Myocyte (in vitro differentiated cells): ENCODE measurements around the gene CDKL1. TPM values are rescaled to one million over a fixed set of nuclear protein-coding genes. Genes with fewer than 3 reads are reported as not detected.
"Not testable (repeated sequence)": the region's sequence is repeated elsewhere in the genome, so short reads cannot be mapped to it uniquely, and the experiment has no call there.

Experiments
- DNase-seq: peaks from one replicate; pipeline ENCODE4 v3.0.0-alpha.2; 2012; ENCODE audit warnings: low read depth
- total RNA-seq: library from RNA; depleted of rRNA; stranded (reverse); fragments of >200 nt; gene quantifications from 2 replicates; pipeline ENCODE4 v1.2.3, GENCODE V29; 2014

Gene CDKL1
- total RNA-seq, 1 donor from 2014 or later, result 2.6 TPM

DNA sequence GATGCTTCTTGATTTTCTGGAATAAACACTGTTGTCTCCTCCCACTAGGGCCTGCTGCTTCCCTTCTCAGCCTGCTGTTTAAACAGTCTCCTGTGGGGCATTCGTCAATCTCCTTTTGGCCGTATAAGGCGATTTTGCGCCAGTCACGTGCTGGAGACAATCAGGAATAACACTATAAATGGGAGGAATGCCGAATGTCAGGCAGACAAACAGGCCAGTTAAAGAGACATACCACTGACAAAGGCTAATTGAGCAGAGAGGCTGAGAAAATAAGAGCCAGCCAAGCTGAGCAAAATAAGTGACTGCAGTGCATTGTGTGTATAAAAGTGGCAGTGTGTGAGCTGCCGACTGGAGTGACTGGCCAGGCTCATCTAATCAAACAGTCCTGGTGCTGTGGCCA is 61.3 kb downstream of the CDKL1 start:
- peak; percentile 44 for DNase-seq

DNA sequence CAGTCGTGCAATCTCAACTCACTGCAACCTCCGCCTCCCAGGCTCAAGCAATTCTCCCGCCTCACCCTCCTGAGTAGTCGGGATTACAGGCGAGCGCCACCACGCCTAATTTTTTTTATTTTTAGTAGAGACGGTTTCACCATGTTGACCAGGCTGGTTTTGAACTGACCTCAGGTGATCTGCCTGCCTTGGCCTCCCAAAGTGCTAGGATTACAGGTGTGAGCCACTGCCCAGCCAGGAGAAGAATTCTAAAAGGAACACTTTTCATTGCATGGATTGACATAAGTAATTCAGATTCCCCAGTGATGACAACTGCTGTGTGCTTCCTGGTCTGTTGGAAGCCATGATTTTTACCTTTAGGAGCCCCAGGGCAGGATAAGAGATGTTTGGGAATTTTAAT is 62.5 kb downstream of the CDKL1 start:
- DNase-seq, result no peak

DNA sequence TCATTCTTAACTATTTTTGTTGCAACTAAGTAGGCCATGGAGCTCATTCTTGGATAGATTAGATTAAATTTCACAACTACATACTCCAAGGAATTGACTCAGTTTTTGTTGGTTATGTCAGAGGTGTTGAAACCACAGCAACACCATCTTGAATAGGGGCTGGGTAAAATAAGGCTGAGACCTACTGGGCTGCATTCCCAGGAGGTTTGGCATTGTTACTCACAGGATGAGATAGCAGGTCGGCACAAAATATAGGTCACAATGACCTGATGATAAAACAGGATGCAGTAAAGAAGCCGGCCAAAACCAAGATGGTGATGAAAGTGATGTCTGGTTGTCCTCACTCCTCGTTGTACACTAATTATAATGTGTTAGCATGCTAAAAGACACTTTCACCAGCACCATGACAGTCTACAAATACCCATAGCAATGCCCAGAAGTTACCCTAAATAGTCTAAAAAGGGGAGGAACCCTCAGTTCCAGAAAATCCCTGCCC is 63.6 kb downstream of the CDKL1 start:
- no peak for DNase-seq

DNA sequence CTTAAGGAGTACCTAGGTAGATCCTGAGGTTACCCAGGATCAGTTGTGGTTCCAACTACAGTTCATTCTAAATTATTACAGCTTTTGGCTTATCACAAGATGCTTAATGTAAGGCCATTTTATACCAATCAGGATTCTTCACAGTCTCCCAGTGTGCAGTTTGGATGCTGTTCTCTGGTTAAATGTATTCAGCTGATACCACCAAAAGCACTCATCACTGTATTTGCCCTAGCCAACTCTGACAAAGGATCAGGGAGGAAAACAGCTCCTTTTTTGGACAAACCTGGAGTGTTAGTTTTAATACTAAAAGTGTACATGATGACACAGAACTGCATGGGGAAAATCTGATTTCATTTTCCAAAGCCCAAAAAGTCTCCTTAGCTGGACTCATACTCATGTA is 65.1 kb downstream of the CDKL1 start:
- no peak for DNase-seq

DNA sequence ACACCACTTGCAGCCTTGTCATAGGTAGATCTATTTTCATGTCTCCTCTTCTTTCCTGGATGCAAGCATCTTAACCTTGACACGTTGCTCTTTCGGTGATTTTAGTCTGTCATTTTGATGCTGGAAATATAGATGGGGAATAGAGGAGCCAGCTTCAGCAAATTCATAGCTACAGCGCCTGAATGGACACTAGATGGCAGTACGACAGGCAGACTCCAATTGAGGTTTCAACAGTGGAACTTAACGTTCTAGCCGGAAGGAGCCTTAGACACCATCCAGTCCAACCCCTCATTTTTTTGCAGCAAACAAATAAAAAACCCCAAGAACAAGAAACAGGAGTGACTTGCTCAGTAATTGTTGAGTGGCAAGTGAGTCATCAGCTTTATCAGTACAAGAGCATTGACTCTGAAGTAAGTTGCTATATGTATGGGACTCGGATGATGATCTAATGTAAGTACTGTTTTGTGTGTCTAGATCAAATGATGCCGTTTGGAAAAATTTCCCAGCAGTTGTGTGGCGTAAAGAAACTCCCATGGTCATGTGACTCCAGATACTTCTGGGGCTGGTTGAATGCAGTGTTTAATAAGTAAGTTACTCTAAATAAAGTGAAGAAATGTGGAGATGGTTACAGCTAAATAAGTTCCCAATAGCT is 75.5 kb downstream of the CDKL1 start:
- DNase-seq, result peak; percentile 88

DNA sequence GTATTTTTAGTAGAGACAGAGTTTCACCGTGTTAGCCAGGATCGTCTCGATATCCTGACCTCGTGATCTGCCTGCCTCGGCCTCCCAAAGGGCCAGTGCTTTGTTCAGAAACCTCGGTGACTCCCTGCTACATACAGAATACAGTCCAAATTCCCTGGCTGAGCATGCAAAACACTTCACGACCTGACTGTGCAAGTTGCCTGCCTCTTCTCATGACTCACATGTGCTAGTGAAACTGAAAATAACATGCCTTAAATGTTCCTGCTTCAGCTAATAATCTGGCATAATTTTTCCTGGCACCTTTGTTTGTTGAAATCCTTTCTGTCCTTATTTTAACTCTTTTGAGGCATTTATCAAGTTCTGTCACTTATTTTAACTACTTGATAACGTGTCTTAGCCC is 76.4 kb downstream of the CDKL1 start:
- peak; percentile 25 for DNase-seq

DNA sequence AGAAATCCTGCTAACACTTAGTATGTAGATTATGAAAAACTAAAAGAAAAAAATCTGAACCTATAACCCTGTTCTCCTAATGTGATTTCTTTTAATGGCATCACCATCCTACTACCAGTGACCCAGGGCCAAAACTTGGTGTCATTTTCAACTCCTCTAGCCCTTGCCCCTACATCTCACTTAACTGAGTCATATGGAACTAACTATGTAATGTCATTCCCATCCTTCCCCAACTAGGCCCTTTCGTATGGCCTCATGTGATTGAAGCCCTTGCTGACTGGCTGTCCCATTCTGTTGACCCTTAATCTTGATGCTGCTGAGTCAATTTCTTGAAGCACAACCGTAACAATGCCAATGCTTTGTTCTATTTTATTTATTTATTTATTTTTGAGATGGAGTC is 77.0 kb downstream of the CDKL1 start:
- no peak for DNase-seq

DNA sequence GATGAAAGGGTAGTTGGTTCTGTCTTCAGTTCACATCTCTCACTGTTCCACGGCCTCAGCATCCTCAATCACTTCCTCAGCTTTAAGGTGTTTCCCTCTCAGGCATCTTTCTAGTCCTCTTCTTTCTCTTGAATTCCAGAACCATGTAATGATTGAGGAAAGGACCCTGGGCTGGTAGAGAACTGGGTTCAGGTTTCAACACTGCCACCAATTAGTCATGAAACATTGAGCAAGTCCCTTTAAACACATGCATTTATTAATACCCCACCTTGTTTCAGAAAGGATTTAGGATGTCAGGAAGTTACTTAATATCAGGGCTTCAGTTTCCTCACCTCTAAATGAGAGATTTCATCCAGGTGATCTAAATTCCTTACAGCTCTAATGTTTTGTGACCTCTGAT is 77.4 kb downstream of the CDKL1 start:
- DNase-seq, result no peak

DNA sequence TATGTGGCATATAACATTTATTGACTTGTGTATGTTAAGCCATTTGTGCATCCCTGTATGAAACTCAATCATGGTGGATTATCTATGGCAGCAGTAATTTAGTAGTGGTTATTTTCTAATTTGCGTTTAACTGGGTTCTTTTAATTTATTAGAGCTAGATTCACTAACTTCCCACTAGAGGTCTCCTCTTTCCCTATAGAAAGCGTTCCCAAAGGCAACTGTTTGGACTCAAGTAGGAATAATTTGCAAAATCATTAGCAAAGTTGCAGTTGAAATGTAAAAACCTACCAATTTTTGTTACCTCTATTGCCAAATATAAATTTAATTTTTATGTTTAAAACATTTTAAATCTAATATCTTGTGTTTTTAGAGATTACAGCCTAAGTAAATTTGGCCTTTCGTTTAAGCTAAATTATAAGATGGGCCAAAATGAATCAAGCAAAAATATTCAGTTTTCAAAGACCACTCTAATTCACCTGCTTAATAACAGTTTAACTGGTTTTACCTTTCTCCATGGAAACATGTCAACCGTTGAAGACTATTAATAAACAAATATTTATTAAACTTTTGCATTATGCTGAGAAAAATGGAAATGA is 78.6 kb downstream of the CDKL1 start:
- DNase-seq, result peak; percentile 37

DNA sequence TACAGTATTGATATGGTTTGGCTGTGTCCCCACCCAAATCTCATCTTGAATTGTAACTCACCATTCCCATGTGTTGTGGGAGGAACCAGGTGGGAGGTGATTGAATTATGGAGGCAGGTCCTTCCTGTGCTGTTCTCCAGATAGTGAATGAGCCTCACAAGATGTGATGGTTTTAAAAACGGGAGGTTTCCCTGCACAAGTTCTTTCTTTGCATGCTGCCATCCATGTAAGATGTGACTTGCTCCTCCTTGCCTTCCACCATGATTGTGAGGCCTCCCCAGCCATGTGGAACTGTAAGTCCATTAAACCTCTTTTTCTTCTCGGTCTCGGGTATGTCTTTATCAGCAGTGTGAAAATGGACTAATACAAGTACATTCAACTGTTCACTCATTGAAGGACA is 82.6 kb downstream of the CDKL1 start:
- not testable (repeated sequence) for DNase-seq

DNA sequence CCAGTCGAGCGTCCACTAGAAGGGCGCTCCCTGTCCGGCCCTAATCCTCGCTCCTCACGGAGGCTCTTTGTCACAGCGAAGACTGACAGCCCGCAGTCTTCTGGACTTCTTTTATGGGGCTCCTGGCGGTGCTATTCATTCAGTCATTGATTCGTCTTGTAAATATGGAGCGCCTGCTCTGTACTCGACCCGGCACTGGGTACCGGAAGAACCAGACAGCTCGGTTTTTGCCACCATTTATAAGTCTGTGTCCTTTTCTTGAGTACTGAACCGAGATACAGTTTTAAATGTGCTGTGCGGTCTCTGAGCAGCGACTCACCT is 84.0 kb downstream of the CDKL1 start:
- DNase-seq, result no peak

DNA sequence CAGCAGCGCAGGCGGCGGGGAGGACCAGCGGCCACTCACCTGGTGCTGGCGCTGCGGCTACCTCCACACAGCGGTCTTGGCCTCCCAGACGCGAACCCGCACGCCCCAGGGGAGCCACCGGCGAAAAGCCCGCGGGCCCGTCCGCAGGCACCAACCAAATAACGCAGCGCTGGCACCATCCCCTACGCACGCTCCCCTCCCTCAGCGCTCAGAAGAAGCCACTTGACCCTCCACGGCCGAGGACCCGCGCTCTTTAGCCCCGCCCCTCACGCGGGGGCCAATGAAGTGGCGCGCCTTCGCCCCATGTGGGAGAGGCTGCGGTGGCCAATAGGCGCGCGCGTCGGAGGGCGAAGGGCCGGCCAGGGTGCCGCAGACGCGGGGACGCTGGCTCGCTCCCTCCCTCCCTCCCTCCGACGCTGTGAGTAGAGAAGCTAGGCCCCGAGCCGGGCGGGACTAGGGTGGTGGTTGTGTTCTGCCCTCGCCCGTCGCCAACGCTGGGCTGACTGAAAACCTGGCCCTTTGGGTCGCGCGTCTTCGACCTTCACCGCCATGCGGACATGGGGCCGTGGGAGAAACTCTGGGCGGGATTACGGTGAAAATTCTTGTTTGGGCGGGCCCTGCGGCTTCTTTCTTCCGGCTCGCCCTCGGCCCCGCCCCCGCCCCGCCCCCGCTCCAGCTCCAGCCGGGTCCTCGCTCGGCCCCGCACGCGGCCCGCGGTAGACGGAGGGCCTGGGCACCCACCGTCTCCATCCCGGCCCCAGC is 84.5 kb downstream of the CDKL1 start, which contains the start of the genes DMAC2L and L2HGDH:
DMAC2L (plus strand) TSS at position 353 of the 762 bp plus-strand sequence. CDS start 9,164 bp downstream, outside the sequence.
L2HGDH (minus strand) TSS at position 258 of the 762 bp plus-strand sequence; CDS start at position 179, 79 bp downstream.
- DNase-seq, result peak; percentile 97

DNA sequence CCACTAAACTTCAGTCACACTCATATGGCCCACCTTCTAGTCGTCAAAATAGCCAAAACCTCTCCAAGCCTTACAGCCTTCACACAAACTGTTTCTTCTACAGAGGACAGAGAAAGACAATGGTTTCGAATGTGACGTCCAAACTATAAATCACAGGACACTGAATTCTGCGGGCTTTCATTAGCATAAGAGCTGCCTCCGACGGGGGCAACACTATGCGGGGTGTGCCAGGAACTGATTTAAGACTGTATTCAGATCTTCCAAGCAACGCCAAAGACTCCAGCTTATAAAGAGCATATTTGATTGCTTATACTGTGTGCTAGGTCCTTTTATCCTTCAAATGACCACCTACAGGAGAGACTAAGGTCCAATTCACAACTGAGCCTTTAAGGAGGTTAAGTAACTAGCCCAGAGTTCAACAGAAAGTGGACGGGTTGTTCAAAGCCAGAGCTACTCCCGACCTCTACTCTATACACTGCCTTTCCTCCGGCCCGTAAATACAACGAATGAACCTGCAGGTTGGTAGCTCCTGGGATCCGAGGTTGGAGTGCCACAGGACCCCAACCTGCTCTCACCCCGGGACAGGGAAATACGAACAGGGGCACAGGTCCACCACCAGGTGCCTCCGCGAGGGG is 85.2 kb downstream of the CDKL1 start:
- DNase-seq, result no peak

DNA sequence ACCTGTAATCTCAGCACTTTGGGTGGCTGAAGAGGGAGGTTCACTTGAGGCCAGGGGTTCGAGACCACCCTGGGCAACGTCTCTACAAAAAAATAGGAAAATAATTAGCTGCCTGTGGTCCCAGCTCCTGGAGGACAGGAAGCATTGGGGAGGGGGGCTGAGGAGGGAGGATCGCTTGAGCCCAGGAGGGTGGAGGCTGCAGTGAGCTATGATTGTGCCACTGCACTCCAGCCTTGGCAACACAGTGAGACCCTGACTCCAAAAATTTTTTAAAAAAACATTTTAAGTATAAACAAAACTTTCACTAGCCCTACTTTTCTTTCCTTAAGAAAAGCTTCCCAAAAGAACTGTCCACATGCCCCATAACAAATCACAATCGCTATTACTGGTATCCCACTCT is 86.2 kb downstream of the CDKL1 start:
- no peak for DNase-seq

DNA sequence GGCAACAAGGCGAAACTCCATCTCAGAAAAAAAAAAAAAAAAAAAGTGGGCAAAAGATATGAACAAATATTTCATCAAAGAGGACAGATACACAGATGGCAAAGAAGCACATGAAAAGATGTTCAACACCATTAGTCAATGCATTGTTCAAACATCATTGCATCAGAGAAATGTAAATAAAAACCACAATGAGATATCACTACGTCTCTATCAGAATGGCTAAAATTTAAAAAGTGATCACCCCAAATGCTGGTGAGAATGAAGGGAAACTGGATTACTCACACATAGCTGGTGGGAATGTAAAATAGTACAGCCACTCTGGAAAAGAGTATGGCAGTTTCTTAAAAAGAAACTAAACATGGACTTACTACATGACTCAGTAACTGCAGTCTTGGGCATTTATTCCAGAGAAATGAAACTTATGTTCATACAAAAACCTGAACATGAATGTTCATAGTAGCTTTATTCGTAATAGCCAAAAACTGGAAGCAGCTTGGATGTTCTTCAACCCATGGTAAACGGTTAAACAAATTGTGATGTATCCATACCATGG is 88.2 kb downstream of the CDKL1 start:
- no peak for DNase-seq

DNA sequence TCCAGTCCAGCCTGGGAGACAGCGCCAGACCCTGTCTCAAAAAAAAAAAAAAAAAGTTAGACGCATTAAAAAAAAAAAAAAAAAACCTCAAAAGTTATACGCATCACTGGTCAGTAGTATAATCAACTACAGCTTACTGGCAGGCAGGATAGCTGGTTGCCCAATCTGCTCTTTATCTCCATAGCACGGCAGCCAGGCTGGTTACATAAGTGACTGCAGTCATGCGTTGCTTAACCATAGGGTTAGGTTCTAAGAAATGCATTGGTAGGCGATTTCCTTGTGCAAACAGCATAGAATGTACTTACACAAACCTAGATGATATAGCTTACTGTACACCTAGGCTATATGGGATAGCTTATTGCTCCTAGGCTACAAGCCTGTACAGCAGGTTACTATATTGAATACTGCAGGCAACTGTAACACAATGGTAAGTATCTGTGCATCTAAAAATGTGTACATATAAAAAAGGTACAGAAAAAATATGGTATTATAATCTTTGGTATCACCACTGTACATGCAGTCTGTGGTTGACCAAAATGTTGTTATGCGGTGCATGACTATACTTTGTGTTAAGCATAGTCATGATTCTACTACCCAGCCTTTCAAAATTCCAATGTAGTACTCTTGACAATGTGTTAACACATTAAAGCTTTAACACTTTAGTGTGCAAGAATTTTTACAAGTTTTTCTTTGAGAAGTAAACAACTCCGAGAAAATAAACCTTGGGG is 92.8 kb downstream of the CDKL1 start:
- DNase-seq, result no peak

DNA sequence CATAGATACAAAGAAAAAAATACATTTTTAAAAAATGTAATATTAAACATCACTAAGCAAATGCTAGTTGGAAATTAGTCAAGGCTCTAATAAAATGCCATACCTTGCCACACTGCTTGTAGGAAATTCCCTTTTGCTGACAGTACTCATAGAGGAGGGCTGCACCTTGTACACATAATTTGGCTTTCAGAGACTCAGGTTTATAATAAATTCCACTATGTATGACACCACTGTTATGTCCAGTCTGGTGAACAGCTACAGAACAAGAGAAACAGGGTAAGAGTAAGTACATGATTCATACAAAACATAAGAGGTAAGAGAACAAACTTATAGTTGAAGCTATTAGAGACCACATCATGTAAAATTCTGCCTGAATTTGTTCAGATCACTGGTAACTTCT is 94.8 kb downstream of the CDKL1 start:
- no peak for DNase-seq

DNA sequence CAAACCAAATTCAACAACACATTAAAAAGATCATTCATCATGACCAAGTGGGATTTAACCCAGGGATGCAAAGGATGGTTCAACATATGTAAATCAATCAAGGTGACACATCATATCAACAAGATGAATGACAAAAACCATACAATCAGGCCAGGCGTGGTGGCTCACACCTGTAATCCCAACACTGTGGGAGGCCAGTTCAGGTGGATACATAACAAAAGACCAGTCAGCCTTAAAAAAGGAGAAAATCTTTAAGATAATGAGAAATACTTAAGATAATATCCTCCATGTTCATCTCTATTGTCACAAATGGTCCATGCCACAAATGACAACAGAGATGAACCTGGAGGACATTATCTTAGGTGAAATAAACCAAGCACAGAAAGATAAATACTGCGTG is 97.1 kb downstream of the CDKL1 start:
- DNase-seq, result no peak

DNA sequence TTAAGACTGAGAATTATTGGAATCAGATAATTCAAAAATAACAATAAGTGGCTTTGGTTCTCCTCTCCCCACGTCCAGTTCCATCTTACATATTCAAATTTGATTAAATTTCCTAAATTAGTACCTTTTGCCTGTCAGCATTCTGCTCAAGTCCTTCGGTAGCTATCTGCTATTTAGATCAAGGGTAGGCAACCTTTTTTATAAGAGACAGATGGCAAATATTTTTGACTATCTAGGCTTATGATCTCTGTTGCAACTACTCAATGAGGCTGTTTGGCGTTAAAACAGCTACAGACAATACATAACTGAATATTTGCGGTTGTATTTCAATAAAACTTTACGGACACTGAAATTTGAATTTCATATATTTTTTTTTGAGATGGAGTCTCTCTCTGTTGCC is 106.4 kb downstream of the CDKL1 start:
- DNase-seq, result no peak

DNA sequence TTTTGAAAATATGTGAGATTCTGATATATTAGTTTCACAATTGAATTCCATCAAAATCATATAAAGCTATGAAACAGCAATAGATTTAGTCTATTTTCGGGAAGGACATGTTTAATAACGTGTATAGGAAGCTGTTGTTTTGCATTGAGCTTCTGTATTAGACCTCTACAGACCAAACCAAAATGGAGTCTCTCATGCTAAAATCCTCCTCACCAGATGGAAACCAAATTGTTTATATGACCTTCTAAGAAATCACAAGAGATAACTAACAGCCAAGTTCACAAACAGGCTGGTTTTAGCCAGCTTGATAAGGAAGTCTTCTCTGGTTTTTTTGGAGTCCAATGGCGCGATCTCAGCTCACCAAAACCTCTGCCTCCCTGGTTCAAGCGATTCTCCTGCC is 108.5 kb downstream of the CDKL1 start:
- DNase-seq, result no peak

DNA sequence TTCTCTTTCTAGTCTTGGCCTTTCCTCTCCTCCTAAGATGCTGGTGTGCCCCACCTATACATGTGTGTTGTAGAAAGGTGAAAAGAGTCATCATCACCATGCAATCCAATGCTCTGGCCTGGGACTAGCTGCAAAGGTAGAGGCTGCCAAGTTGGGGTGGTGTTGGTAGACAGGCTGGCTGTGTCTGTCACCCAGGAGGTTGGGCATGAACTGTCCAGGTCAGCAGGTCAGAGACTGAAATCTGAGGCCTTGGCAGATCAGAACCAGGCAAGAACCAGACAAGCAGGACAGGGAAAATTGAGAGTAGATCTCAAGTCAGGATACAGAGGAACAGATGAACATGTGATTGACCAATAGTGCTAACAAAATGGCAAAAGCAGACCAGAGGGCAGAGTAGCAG is 110.8 kb downstream of the CDKL1 start:
- no peak for DNase-seq
